HepG2 (cell line): Measurements from ENCODE around the gene NDUFC1. TPM values are rescaled to one million over a fixed set of nuclear protein-coding genes. Genes with fewer than 3 reads are reported as not detected.

Experiments used
- BCLAF1 ChIP-seq: fragments of 450-650 bp; IDR thresholded peaks from 2 replicates; pipeline ENCODE4 v1.6.1; 2017; ENCODE audit warnings: mild to moderate bottlenecking
- CREB1 ChIP-seq, 2 experiments: fragments of 450-650 bp in 1 of 2; IDR thresholded peaks; 2 replicates each; pipeline ENCODE4 v1.6.1; 2016 to 2017; ENCODE audit warnings: control low read depth in 1 of 2, mild to moderate bottlenecking in 1 of 2, missing compliant biosample characterization in 1 of 2, missing genetic modification characterization in 1 of 2
- DNMT1 ChIP-seq: sonication (generic); formaldehyde crosslinking; IDR thresholded peaks from 2 replicates; pipeline ENCODE4 v1.5.1; 2020; ENCODE audit warnings: mild to moderate bottlenecking, missing genetic modification reagents
- FOXA3 ChIP-seq: IDR thresholded peaks from 2 replicates; pipeline ENCODE4 v1.6.1; 2016; ENCODE audit warnings: missing genetic modification reagents, missing compliant biosample characterization
- HMGXB4 ChIP-seq, 2 experiments: sonication (generic) in 1 of 2; formaldehyde crosslinking in 1 of 2; IDR thresholded peaks; 2 replicates each; pipeline versions ENCODE4 v1.4.0 to v1.6.1; 2018 to 2020; ENCODE audit warnings: missing genetic modification reagents in 2 of 2, borderline replicate concordance in 1 of 2, low read depth in 1 of 2, mild to moderate bottlenecking in 1 of 2, missing biosample characterization in 1 of 2
- ISX ChIP-seq: sonication (generic); formaldehyde crosslinking; conservative IDR thresholded peaks from 2 replicates; pipeline ENCODE4 v1.5.0; 2020; ENCODE audit warnings: missing genetic modification reagents
- MAFG ChIP-seq: sonication (generic); formaldehyde crosslinking; IDR thresholded peaks from 2 replicates; pipeline ENCODE4 v1.5.1; 2020; ENCODE audit warnings: mild to moderate bottlenecking, missing genetic modification reagents
- MED1 ChIP-seq: sonication (generic); formaldehyde crosslinking; IDR thresholded peaks from 2 replicates; pipeline ENCODE4 v1.4.0; 2020; ENCODE audit warnings: missing genetic modification reagents
- MTA3 ChIP-seq: sonication (generic); formaldehyde crosslinking; IDR thresholded peaks from 2 replicates; pipeline ENCODE4 v1.4.0; 2020; ENCODE audit warnings: missing genetic modification reagents
- MXI1 ChIP-seq: IDR thresholded peaks from 3 replicates; pipeline ENCODE4 v1.6.1; 2012; ENCODE audit warnings: low read depth, low read length, inconsistent platforms, borderline replicate concordance
- POGK ChIP-seq: sonication (generic); formaldehyde crosslinking; conservative IDR thresholded peaks from 2 replicates; pipeline ENCODE4 v1.8.0; 2022; ENCODE audit warnings: mild to moderate bottlenecking, moderate library complexity, missing genetic modification reagents
- RAD21 ChIP-seq: fragments of 450-650 bp; formaldehyde crosslinking; IDR thresholded peaks from 2 replicates; pipeline ENCODE4 v1.5.0; 2020; ENCODE audit warnings: mild to moderate bottlenecking
- RBFOX2 ChIP-seq: fragments of 200-400 bp; formaldehyde crosslinking; IDR thresholded peaks from 2 replicates; pipeline ENCODE4 v1.6.1; 2017; ENCODE audit warnings: low read depth, mild to moderate bottlenecking, low read length
- RELA ChIP-seq: sonication (generic); formaldehyde crosslinking; IDR thresholded peaks from 2 replicates; pipeline ENCODE4 v1.4.0; 2020; ENCODE audit warnings: missing genetic modification reagents
- RFXANK ChIP-seq: IDR thresholded peaks from 2 replicates; pipeline ENCODE4 v1.6.1; 2016
- SUZ12 ChIP-seq: fragments of 150-350 bp; IDR thresholded peaks from 2 replicates; pipeline ENCODE4 v1.6.1; 2014; ENCODE audit warnings: low read depth, low read length
- ZHX1 ChIP-seq: sonication (generic); formaldehyde crosslinking; IDR thresholded peaks from 2 replicates; pipeline ENCODE4 v1.8.1; 2022; ENCODE audit warnings: low read depth, mild to moderate bottlenecking, missing genetic modification reagents
- ZNF33A ChIP-seq: sonication (generic); formaldehyde crosslinking; IDR thresholded peaks from 2 replicates; pipeline ENCODE4 v1.5.1; 2020; ENCODE audit warnings: missing genetic modification reagents, mild to moderate bottlenecking, moderate library complexity, borderline replicate concordance
- polyA plus RNA-seq, 8 experiments: library from polyadenylated mRNA; depleted of rRNA in 3 of 8; stranded (reverse) in 7 of 8; unstranded in 1 of 8; fragments of >200 nt; fragmentation: Illumina TruSeq in 4 of 8; extraction: Trizol in 4 of 8; gene quantifications; 2 replicates each; pipeline versions ENCODE4 v1.2.1 to v1.2.3, GENCODE V29; 2011 to 2016; ENCODE audit warnings: low read depth in 4 of 8, missing spikeins in 1 of 8, mixed read lengths in 1 of 8; ENCODE audit not compliant: insufficient read depth in 1 of 8
- total RNA-seq, 5 experiments: library from RNA; depleted of rRNA; stranded (reverse); fragments of >200 nt; fragmentation: Illumina TruSeq; extraction: Trizol; gene quantifications; 2 replicates each; pipeline ENCODE4 v1.2.3, GENCODE V29; 2016; ENCODE audit warnings: low read depth in 1 of 5
- TF ChIP-seq, protein P1 (sequence below): sonication (generic); formaldehyde crosslinking; IDR thresholded peaks from 2 replicates; pipeline ENCODE4 v1.5.0; 2020; ENCODE audit warnings: missing genetic modification reagents

The NDUFC1 gene
- total and polyA plus RNA-seq, 2 of the 13 experiments (the other 11 are each of a cell fraction or from before 2014, with no cell fraction given), result 43.4 to 96.4 TPM

- TF ChIP-seq ZNF33A (CRISPR knock-in tag), result no peak
- TF ChIP-seq FOXA3 (CRISPR knock-in tag), result peak; percentile 67
- TF ChIP-seq MTA3 (CRISPR knock-in tag), result no peak
- TF ChIP-seq DNMT1 (CRISPR knock-in tag), result no peak
- peak; percentile 88; the same call in 1 of the 2 replicates for TF ChIP-seq ISX (CRISPR knock-in tag)
- peak; percentile 49; the same call in 1 of the 3 replicates for TF ChIP-seq MXI1
- TF ChIP-seq RFXANK (CRISPR knock-in tag), result no peak; the same call in 1 of the 2 replicates
- TF ChIP-seq BCLAF1, result no peak
- TF ChIP-seq ZHX1 (CRISPR knock-in tag), result peak; percentile 49; the same call in 1 of the 2 replicates
- TF ChIP-seq SUZ12, result no peak
- TF ChIP-seq CREB1 (IDR thresholded peaks at IDR 0.05), result no peak
- TF ChIP-seq CREB1 (CRISPR knock-in tag; IDR thresholded peaks at IDR 0.05), result no peak
- 0 out of 2 replicates have a peak, but pooled peaks have one; percentile 72 for TF ChIP-seq RELA (CRISPR knock-in tag)
- TF ChIP-seq HMGXB4 (CRISPR knock-in tag; IDR thresholded peaks at IDR 0.05; ENCODE audit: borderline replicate concordance in 1 of 2, low read depth in 1 of 2), result peak; percentile 99
- peak; percentile 89 for TF ChIP-seq RAD21 (CRISPR knock-in tag)
- TF ChIP-seq, protein P1, sequence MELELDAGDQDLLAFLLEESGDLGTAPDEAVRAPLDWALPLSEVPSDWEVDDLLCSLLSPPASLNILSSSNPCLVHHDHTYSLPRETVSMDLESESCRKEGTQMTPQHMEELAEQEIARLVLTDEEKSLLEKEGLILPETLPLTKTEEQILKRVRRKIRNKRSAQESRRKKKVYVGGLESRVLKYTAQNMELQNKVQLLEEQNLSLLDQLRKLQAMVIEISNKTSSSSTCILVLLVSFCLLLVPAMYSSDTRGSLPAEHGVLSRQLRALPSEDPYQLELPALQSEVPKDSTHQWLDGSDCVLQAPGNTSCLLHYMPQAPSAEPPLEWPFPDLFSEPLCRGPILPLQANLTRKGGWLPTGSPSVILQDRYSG (CRISPR knock-in tag), result peak; percentile 60; the same call in 1 of the 2 replicates
- peak; percentile 77 for TF ChIP-seq MED1 (CRISPR knock-in tag)
- TF ChIP-seq MAFG, result no peak
- TF ChIP-seq RBFOX2, result peak; percentile 97
- peak; percentile 90 for TF ChIP-seq POGK (CRISPR knock-in tag)
Measured at GRCh38 chr4:139295206-139295941, 6.9 kb downstream of the NDUFC1 start (continued).
